Skeletal muscle tissue (tissue), 4 donors: ENCODE measurements around the gene MEDAG. TPM values are rescaled to one million over a fixed set of nuclear protein-coding genes. Genes with fewer than 3 reads are reported as not detected.

ENCODE experiments used
- H3K27ac ChIP-seq: one replicate; pipeline ENCODE4 v1.7.0; 2013; ENCODE audit warnings: mild to moderate bottlenecking, low read depth, low read length, inconsistent platforms
- H3K27me3 ChIP-seq, 3 donors: one replicate each; pipeline ENCODE4 v1.7.0; 2013; ENCODE audit warnings: low read length in 3 of 3; ENCODE audit not compliant: control insufficient read depth in 3 of 3, insufficient read depth in 3 of 3
- H3K36me3 ChIP-seq, 3 donors: one replicate each; pipeline ENCODE4 v1.7.0; 2013; ENCODE audit warnings: low read length in 3 of 3; ENCODE audit not compliant: control insufficient read depth in 3 of 3, insufficient read depth in 3 of 3
- H3K4me1 ChIP-seq, 3 donors: one replicate each; pipeline ENCODE4 v1.7.0; 2013; ENCODE audit warnings: low read length in 3 of 3, mild to moderate bottlenecking in 3 of 3; ENCODE audit not compliant: control insufficient read depth in 3 of 3, insufficient read depth in 3 of 3
- H3K4me3 ChIP-seq, 3 donors: one replicate each; pipeline ENCODE4 v1.7.0; 2013; ENCODE audit warnings: low read length in 3 of 3
- H3K9ac ChIP-seq, 3 donors: one replicate each; pipeline ENCODE4 v1.7.0; 2013; ENCODE audit warnings: low read length in 3 of 3, mild to moderate bottlenecking in 3 of 3, moderate library complexity in 2 of 3, low read depth in 1 of 3
- H3K9me3 ChIP-seq, 3 donors: one replicate each; pipeline ENCODE4 v1.7.0; 2013; ENCODE audit warnings: low read length in 3 of 3; ENCODE audit not compliant: control insufficient read depth in 3 of 3
- total RNA-seq: library from RNA; depleted of rRNA; stranded (reverse); fragments of >200 nt; gene quantifications from one replicate; pipeline ENCODE4 v1.2.3, GENCODE V29; 2014
- donor health status: Osteomylitis.

MEDAG gene
- total RNA-seq, 1 donor from 2014 or later: 11.5 TPM

- peaks cover 17 to 22% (median 20%) of the 10 kb centered on the region in 3 donors for H3K4me1 ChIP-seq
- H3K4me3 ChIP-seq: no peak overlapping the region
- no peaks in the 10 kb centered on the region for H3K9me3 ChIP-seq
- peaks cover 16 to 19% (median 17%) of the 10 kb centered on the region in 3 donors for H3K27me3 ChIP-seq
- H3K36me3 ChIP-seq: no peaks in the 10 kb centered on the region
- H3K9ac ChIP-seq: no peak overlapping the region
- no peak overlapping the region for H3K27ac ChIP-seq
These were observed 4.9 kb upstream of the MEDAG start for GRCh38 chr13:30900952-30901749.

- Histone ChIP-seq H3K4me3 (no peak overlapping the region), H3K4me1 (peaks cover 15 to 19% (median 15%) of the 10 kb centered on the region in 3 donors), H3K27me3 (peaks cover 28 to 33% (median 31%) of the 10 kb centered on the region in 3 donors), H3K9ac (no peak overlapping the region), H3K27ac (no peak overlapping the region), H3K36me3 (no peaks in the 10 kb centered on the region), H3K9me3 (no peaks in the 10 kb centered on the region)
These were observed 2.0 kb upstream of the MEDAG start for GRCh38 chr13:30904043-30904442.

- peaks cover 7 to 14% (median 8%) of the 10 kb centered on the region in 3 donors for H3K4me1 ChIP-seq
- H3K27ac ChIP-seq: peak overlapping the region; percentile 58
- H3K9me3 ChIP-seq: no peaks in the 10 kb centered on the region
- peak overlapping the region; percentile 47 to 72 (median 56) for H3K9ac ChIP-seq
- H3K27me3 ChIP-seq: peaks cover 29 to 37% (median 33%) of the 10 kb centered on the region in 3 donors
- peaks cover 0 to 3% (median 0%) of the 10 kb centered on the region in 3 donors for H3K36me3 ChIP-seq
- peak overlapping the region; percentile 61 to 74 (median 65) for H3K4me3 ChIP-seq
These were observed 460 bp downstream of the MEDAG start for GRCh38 chr13:30906411-30907051.

GRCh38 chr13:30907121-30907861 is 1.2 kb downstream of the MEDAG start:
- peaks cover 0 to 3% (median 0%) of the 10 kb centered on the region in 3 donors for H3K36me3 ChIP-seq
- peak overlapping the region; percentile 55 for H3K27ac ChIP-seq
- H3K4me1 ChIP-seq: peaks cover 7 to 14% (median 8%) of the 10 kb centered on the region in 3 donors
- peaks cover 29 to 37% (median 33%) of the 10 kb centered on the region in 3 donors for H3K27me3 ChIP-seq
- no peaks in the 10 kb centered on the region for H3K9me3 ChIP-seq
- peak overlapping the region; percentile 61 to 74 (median 65) for H3K4me3 ChIP-seq
- H3K9ac ChIP-seq: peak overlapping the region; percentile 56 to 72 (median 69)

- peaks cover 29 to 37% (median 33%) of the 10 kb centered on the region in 3 donors for H3K27me3 ChIP-seq
- H3K9me3 ChIP-seq: no peaks in the 10 kb centered on the region
- H3K4me3 ChIP-seq: peak overlapping the region in 2 of 3 donors; percentile 14 to 74
- peaks cover 7 to 14% (median 8%) of the 10 kb centered on the region in 3 donors for H3K4me1 ChIP-seq
- H3K27ac ChIP-seq: peak overlapping the region; percentile 55
- peak overlapping the region in 1 of 3 donors; percentile 57 for H3K9ac ChIP-seq
- H3K36me3 ChIP-seq: peaks cover 0 to 3% (median 0%) of the 10 kb centered on the region in 3 donors
These were observed 2.4 kb downstream of the MEDAG start for GRCh38 chr13:30908416-30908980.

GRCh38 chr13:30910676-30911075 is 4.6 kb downstream of the MEDAG start:
- Histone ChIP-seq H3K27me3 (peaks cover 17 to 23% (median 19%) of the 10 kb centered on the region in 3 donors), H3K36me3 (peaks cover 0 to 3% (median 0%) of the 10 kb centered on the region in 3 donors), H3K4me1 (peaks cover 3 to 9% (median 5%) of the 10 kb centered on the region in 3 donors), H3K9me3 (no peaks in the 10 kb centered on the region), H3K4me3 (no peak overlapping the region), H3K9ac (peak overlapping the region in 1 of 3 donors; percentile 16), H3K27ac (no peak overlapping the region)

- no peak overlapping the region for H3K4me3 ChIP-seq
- peaks cover 0 to 9% (median 2%) of the 10 kb centered on the region in 3 donors for H3K36me3 ChIP-seq
- H3K9ac ChIP-seq: no peak overlapping the region
- no peaks in the 10 kb centered on the region for H3K9me3 ChIP-seq
- H3K27ac ChIP-seq: no peak overlapping the region
- H3K27me3 ChIP-seq: peaks cover 0 to under 1% (median 0%) of the 10 kb centered on the region in 3 donors
- peaks cover 0 to 5% (median 0%) of the 10 kb centered on the region in 3 donors for H3K4me1 ChIP-seq
These were observed 9.8 kb downstream of the MEDAG start for GRCh38 chr13:30915691-30916541.

- H3K27me3 ChIP-seq: no peaks in the 10 kb centered on the region
- peaks cover 0 to 6% (median 3%) of the 10 kb centered on the region in 3 donors for H3K36me3 ChIP-seq
- peaks cover 0 to 2% (median 0%) of the 10 kb centered on the region in 3 donors for H3K4me1 ChIP-seq
- H3K9me3 ChIP-seq: no peaks in the 10 kb centered on the region
- no peak overlapping the region for H3K4me3 ChIP-seq
- H3K27ac ChIP-seq: no peak overlapping the region
- no peak overlapping the region for H3K9ac ChIP-seq
These were observed 10.9 kb downstream of the MEDAG start for GRCh38 chr13:30916991-30917390.
